ENCODE data around the gene PNMA6A.
"Not testable (repeated sequence)": the region's sequence is repeated elsewhere in the genome, so short reads cannot be mapped to it uniquely, and the experiment has no call there.

DNA sequence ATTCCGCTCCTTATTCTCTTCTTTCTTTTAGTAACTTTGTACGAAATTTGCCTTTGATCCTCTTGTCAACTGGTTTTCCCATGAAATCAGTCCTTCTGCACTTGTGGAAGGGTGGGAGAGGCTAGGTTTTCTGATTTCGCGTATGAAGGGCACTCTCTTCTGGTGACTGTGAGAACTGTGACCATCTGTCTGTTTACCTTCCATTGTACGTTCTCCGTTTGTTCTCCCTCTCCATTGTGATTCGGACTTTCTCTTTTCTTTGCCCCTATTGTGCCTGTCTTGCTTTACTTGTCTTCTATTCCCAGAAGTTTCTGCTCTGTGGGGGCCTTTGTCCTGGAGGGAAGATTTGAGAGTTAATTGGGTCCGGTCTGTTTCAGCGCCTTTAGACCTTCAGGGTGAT lies 41.6 kb downstream of the PNMA6A start:
- TF ChIP-seq EZH2 (IDR thresholded peaks at IDR 0.05; ENCODE audit: insufficient read depth, low read length): not testable (repeated sequence)
- TF ChIP-seq, protein P1, sequence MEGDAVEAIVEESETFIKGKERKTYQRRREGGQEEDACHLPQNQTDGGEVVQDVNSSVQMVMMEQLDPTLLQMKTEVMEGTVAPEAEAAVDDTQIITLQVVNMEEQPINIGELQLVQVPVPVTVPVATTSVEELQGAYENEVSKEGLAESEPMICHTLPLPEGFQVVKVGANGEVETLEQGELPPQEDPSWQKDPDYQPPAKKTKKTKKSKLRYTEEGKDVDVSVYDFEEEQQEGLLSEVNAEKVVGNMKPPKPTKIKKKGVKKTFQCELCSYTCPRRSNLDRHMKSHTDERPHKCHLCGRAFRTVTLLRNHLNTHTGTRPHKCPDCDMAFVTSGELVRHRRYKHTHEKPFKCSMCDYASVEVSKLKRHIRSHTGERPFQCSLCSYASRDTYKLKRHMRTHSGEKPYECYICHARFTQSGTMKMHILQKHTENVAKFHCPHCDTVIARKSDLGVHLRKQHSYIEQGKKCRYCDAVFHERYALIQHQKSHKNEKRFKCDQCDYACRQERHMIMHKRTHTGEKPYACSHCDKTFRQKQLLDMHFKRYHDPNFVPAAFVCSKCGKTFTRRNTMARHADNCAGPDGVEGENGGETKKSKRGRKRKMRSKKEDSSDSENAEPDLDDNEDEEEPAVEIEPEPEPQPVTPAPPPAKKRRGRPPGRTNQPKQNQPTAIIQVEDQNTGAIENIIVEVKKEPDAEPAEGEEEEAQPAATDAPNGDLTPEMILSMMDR (IDR thresholded peaks at IDR 0.05; ENCODE audit: insufficient read depth, low read depth, low read length): not testable (repeated sequence)

Measured in astrocyte (in vitro differentiated cells and primary cell).